Measurements from ENCODE around the gene MORN1.

MORN1 gene

GRCh38 chr1:2409745-2410144 lies 18.4 kb upstream of the MORN1 start:
- DNase-seq (ENCODE audit: low read depth, low spot score), result no peak
- CTCF ChIA-PET, result interaction anchor here (1.5 to 2.0 kb wide), 2 partner anchors 138 to 214 kb away, joined by 6 to 7 read pairs; partner anchors contain the start of gene FAAP20
- POLR2A ChIA-PET, result no interaction called here
- no peak for TF ChIP-seq CTCF (IDR thresholded peaks at IDR 0.05; ENCODE audit: insufficient read depth, low read length, missing control alignments)
- H3K4me3 ChIP-seq (ENCODE audit: low read depth, low read length), result no peak overlapping the region

DNA sequence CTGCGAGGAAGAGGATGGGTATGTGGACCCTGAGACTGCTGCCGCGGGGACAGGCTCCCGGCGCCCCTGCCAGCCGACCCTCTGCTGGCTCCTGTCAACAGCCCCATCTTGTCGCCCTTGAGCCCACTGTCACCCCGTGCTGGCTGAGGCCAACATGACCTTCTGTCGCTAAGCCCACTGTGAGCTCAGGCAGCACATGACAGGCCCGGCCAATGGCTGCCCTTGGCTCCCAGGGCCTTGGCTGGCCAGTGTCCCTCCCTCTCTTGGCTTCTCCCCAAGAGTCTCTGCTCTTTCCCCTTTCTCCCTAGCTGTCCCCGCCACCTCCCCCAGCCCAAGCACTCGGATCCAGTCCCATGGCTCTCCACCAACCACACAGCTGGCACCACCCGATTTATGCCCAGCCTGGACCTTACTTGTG lies 17.5 kb upstream of the MORN1 start:
- DNase-seq (ENCODE audit: low read depth, low spot score), result no peak
- TF ChIP-seq CTCF (IDR thresholded peaks at IDR 0.05; ENCODE audit: insufficient read depth, low read length, missing control alignments), result no peak
- CTCF ChIA-PET, result no interaction called here
- H3K4me3 ChIP-seq (ENCODE audit: low read depth, low read length), result no peak overlapping the region
- POLR2A ChIA-PET, result interaction anchor here (1.6 kb wide), 1 partner anchor 214 kb away, joined by 5 read pairs; the partner anchor contains the start of gene FAAP20

DNA sequence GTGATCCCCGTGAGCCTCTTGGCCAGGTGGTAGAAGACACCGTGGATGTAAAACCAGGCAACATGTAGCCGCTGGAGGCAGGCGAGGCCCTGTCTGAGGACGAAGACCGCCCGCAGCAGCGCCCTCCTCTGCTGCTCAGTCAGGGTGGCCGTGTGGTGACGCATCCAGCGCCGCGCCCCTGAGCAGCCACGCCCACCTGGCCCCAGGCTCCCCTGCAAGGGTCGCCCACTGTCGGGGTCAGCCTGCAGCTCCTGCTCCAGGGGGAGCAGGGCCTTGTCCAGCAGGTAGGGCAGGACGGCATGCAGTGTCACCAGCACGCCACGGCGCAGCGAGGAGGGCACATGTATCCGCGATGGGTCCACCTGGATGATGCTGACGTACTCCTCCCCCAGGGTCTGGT lies 17.1 kb upstream of the MORN1 start:
- CTCF ChIA-PET, result interaction anchor here (1.1 to 1.9 kb wide), 2 partner anchors 140 to 214 kb away, joined by 4 to 8 read pairs; partner anchors contain the start of gene FAAP20
- POLR2A ChIA-PET, result interaction anchor here (1.6 kb wide), 1 partner anchor 214 kb away, joined by 5 read pairs; the partner anchor contains the start of gene FAAP20
- DNase-seq (ENCODE audit: low read depth, low spot score), result no peak
- no peak for TF ChIP-seq CTCF (IDR thresholded peaks at IDR 0.05; ENCODE audit: insufficient read depth, low read length, missing control alignments)
- no peak overlapping the region for H3K4me3 ChIP-seq (ENCODE audit: low read depth, low read length)

DNA sequence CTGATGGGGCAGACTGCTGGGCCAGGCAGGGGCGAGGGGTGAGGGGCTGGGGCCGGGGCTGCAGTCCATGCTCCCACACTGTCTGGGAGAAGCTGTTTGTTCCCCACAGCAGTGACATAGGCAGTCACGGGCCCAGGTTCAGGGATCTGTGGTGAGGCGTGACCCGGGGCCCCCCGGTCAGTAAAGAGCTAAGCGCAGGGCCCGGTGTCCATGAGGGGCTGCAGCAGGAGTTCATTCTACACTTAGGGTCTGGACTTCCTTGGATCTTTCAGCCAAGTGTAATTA lies 16.6 kb upstream of the MORN1 start:
- ChIA-PET CTCF (interaction anchor here (1.1 to 1.9 kb wide), 2 partner anchors 141 to 213 kb away, joined by 4 to 8 read pairs; partner anchors contain the start of gene FAAP20), POLR2A (interaction anchor here (1.6 kb wide), 1 partner anchor 213 kb away, joined by 5 read pairs; the partner anchor contains the start of gene FAAP20)
- no peak for DNase-seq (ENCODE audit: low read depth, low spot score)
- H3K4me3 ChIP-seq (ENCODE audit: low read depth, low read length), result no peak overlapping the region
- no peak for TF ChIP-seq CTCF (IDR thresholded peaks at IDR 0.05; ENCODE audit: insufficient read depth, low read length, missing control alignments)

- no peak for DNase-seq (ENCODE audit: low read depth, low spot score)
- CTCF ChIA-PET, result interaction anchor here (0.5 to 1.9 kb wide), 5 partner anchors 141 to 1023 kb away, joined by 3 to 8 read pairs (median 3); partner anchors contain the start of gene FAAP20
- POLR2A ChIA-PET, result interaction anchor here (1.0 to 1.6 kb wide), 2 partner anchors 11 to 212 kb away, joined by 3 to 5 read pairs; partner anchors contain the start of gene FAAP20
- no peak overlapping the region for H3K4me3 ChIP-seq (ENCODE audit: low read depth, low read length)
- TF ChIP-seq CTCF (IDR thresholded peaks at IDR 0.05; ENCODE audit: insufficient read depth, low read length, missing control alignments), result no peak
Measured at GRCh38 chr1:2407166-2407990, 16.0 kb upstream of the MORN1 start.

- no peak overlapping the region for H3K4me3 ChIP-seq (ENCODE audit: low read depth, low read length)
- POLR2A ChIA-PET, result interaction anchor here (1.0 kb wide), 1 partner anchor 10 kb away, joined by 3 read pairs; no protein-coding TSS in a partner anchor
- no peak for DNase-seq (ENCODE audit: low read depth, low spot score)
- no peak for TF ChIP-seq CTCF (IDR thresholded peaks at IDR 0.05; ENCODE audit: insufficient read depth, low read length, missing control alignments)
- CTCF ChIA-PET, result interaction anchor here (1.0 to 1.9 kb wide), 3 partner anchors 212 to 1018 kb away, joined by 3 to 8 read pairs (median 3); partner anchors contain the start of gene FAAP20
Measured at GRCh38 chr1:2406451-2407041, 15.2 kb upstream of the MORN1 start.

Measured in AG04449 (cell line).